HEK293T (cell line): Measurements from ENCODE around the gene TCF7L2.

ENCODE experiments used
- ARNT ChIP-seq: fragments of 450-650 bp; IDR thresholded peaks from 2 replicates; pipeline ENCODE4 v1.6.1; 2017; ENCODE audit warnings: mild to moderate bottlenecking
- BHLHE40 ChIP-seq: fragments of 450-650 bp; IDR thresholded peaks from 2 replicates; pipeline ENCODE4 v1.6.1; 2016; ENCODE audit warnings: mild to moderate bottlenecking, moderate library complexity, borderline replicate concordance
- CTBP1 ChIP-seq: fragments of 450-650 bp; IDR thresholded peaks from 2 replicates; pipeline ENCODE4 v1.6.1; 2016; ENCODE audit warnings: borderline replicate concordance
- FOXM1 ChIP-seq: fragments of 450-650 bp; IDR thresholded peaks from 2 replicates; pipeline ENCODE4 v1.6.1; 2017; ENCODE audit warnings: mild to moderate bottlenecking, borderline replicate concordance
- L3MBTL2 ChIP-seq: fragments of 450-650 bp; conservative IDR thresholded peaks from 2 replicates; pipeline ENCODE4 v1.6.1; 2016; ENCODE audit warnings: mild to moderate bottlenecking
- LEF1 ChIP-seq: fragments of 450-650 bp; IDR thresholded peaks from 2 replicates; pipeline ENCODE4 v1.6.1; 2017; ENCODE audit warnings: mild to moderate bottlenecking, borderline replicate concordance
- NFRKB ChIP-seq: fragments of 450-650 bp; IDR thresholded peaks from 2 replicates; pipeline ENCODE4 v1.6.1; 2016; ENCODE audit warnings: mild to moderate bottlenecking, moderate library complexity
- PKNOX1 ChIP-seq: fragments of 450-650 bp; IDR thresholded peaks from 2 replicates; pipeline ENCODE4 v1.6.1; 2016
- SP1 ChIP-seq: fragments of 450-650 bp; IDR thresholded peaks from 2 replicates; pipeline ENCODE4 v1.6.1; 2017
- SUZ12 ChIP-seq: fragments of 450-650 bp; IDR thresholded peaks from 2 replicates; pipeline ENCODE4 v1.6.1; 2016; ENCODE audit warnings: mild to moderate bottlenecking
- TARDBP ChIP-seq: fragments of 450-650 bp; IDR thresholded peaks from 2 replicates; pipeline ENCODE4 v1.6.1; 2016

- TF ChIP-seq TARDBP (no peak), SP1 (no peak), NFRKB (no peak), ARNT (no peak), CTBP1 (no peak), FOXM1 (no peak), SUZ12 (no peak), LEF1 (no peak), L3MBTL2 (no peak), BHLHE40 (no peak), PKNOX1 (no peak)
Measured at GRCh38 chr10:112957640-112958092, 7.6 kb downstream of the TCF7L2 start.
